K562 (cell line): Measurements from ENCODE around the gene MEF2C. TPM values are rescaled to one million over a fixed set of nuclear protein-coding genes. Genes with fewer than 3 reads are reported as not detected.

Source experiments
- CHD7 ChIP-seq: fragments of 200-600 bp; sonication (generic); IDR thresholded peaks from one replicate; pipeline ENCODE4 v1.6.1; 2012; ENCODE audit warnings: mild to moderate bottlenecking, low read depth, low read length, inconsistent platforms
- polyA plus RNA-seq, 8 experiments: library from polyadenylated mRNA; depleted of rRNA in 4 of 8; stranded (reverse) in 5 of 8; unstranded in 3 of 8; fragments of >200 nt; fragmentation: Nextera tagmentation in 2 of 8; fragmentation: Illumina TruSeq in 1 of 8; extraction: Ambion mirVana in 2 of 8; extraction: Trizol in 1 of 8; gene quantifications; 2 replicates each; pipeline versions ENCODE4 v1.2.1 to v1.2.3, GENCODE V29; 2011 to 2014; ENCODE audit warnings: inconsistent platforms in 1 of 8, missing spikeins in 1 of 8
- total RNA-seq, 7 experiments: library from RNA; depleted of rRNA in 6 of 7; stranded (reverse); fragments of >200 nt in 6 of 7; fragmentation: Illumina TruSeq in 2 of 7; extraction: Trizol in 2 of 7; gene quantifications; 2 replicates each; pipeline versions ENCODE4 v1.2.1 to v1.2.3, GENCODE V29; 2011 to 2021; ENCODE audit warnings: low replicate concordance in 1 of 7
- TF ChIP-seq, protein P1 (sequence below), 2 experiments: fragments of 450-650 bp; IDR thresholded peaks; 2 replicates each; pipeline ENCODE4 v1.6.1; 2018; ENCODE audit warnings: mild to moderate bottlenecking in 2 of 2, low read depth in 1 of 2; ENCODE audit not compliant: partially characterized antibody in 2 of 2

MEF2C gene
- total and polyA plus RNA-seq, 9 of the 15 experiments (the other 6 are each of a cell fraction or from before 2014, with no cell fraction given) = 25.1 to 67.8 (median 58.3) TPM

DNA sequence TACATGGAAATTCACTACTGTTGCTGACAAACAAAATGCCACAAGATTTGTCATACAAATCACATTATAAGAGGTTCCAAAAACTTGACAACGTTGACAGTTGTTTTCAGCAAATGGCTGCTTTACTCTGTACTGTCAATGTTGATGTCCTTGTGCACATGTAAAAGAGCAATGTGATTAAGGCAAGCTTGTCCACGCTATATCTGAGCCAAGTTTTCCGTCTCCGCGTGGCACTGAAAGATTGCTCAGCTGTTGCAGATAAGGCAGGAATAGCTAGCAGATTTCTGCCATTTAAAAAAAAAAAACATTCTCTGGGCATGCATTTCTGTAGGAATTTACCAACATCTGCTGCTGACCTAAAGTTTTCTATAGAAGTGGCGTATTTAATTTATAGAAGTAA is 46.4 kb upstream of the MEF2C start (continued):
- TF ChIP-seq, protein P1, sequence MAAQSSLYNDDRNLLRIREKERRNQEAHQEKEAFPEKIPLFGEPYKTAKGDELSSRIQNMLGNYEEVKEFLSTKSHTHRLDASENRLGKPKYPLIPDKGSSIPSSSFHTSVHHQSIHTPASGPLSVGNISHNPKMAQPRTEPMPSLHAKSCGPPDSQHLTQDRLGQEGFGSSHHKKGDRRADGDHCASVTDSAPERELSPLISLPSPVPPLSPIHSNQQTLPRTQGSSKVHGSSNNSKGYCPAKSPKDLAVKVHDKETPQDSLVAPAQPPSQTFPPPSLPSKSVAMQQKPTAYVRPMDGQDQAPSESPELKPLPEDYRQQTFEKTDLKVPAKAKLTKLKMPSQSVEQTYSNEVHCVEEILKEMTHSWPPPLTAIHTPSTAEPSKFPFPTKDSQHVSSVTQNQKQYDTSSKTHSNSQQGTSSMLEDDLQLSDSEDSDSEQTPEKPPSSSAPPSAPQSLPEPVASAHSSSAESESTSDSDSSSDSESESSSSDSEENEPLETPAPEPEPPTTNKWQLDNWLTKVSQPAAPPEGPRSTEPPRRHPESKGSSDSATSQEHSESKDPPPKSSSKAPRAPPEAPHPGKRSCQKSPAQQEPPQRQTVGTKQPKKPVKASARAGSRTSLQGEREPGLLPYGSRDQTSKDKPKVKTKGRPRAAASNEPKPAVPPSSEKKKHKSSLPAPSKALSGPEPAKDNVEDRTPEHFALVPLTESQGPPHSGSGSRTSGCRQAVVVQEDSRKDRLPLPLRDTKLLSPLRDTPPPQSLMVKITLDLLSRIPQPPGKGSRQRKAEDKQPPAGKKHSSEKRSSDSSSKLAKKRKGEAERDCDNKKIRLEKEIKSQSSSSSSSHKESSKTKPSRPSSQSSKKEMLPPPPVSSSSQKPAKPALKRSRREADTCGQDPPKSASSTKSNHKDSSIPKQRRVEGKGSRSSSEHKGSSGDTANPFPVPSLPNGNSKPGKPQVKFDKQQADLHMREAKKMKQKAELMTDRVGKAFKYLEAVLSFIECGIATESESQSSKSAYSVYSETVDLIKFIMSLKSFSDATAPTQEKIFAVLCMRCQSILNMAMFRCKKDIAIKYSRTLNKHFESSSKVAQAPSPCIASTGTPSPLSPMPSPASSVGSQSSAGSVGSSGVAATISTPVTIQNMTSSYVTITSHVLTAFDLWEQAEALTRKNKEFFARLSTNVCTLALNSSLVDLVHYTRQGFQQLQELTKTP (IDR thresholded peaks at IDR 0.05; ENCODE audit: low read depth in 1 of 2, partially characterized antibody in 2 of 2) = no peak
- TF ChIP-seq CHD7 = no peak
